HepG2 (cell line): ENCODE results near the gene FANCM. TPM values are rescaled to one million over a fixed set of nuclear protein-coding genes. Genes with fewer than 3 reads are reported as not detected.

Source experiments
- ATAC-seq: fragments of 200-7000 bp; cut with Tn5 transposase; 3 replicates; pipeline ENCODE4 v1.9.1; 2020; ENCODE audit warnings: mild to moderate bottlenecking, moderate library complexity
- BruUV-seq: library from RNA; stranded (reverse); fragments of 400-500 nt; replicated peaks from 2 replicates; lab custom pipeline; 2021; lab: Mats Ljungman, UMichigan
- CTCF ChIA-PET: fragments of 300-600 bp; formaldehyde crosslinking; extraction: SDS; loops from one replicate; lab custom pipeline; 2021; ENCODE audit warnings: low total read pairs, inconsistent platforms, low intra/inter-chr PET ratio; lab: Yijun Ruan, JAX
- POLR2A ChIA-PET: fragments of 350-600 bp; sonication (Branson Sonifier 250); formaldehyde crosslinking; loops from one replicate; lab custom pipeline; 2020; ENCODE audit warnings: antibody characterized with exemption, inconsistent platforms; lab: Yijun Ruan, JAX
- DNase-seq: peaks from one replicate; pipeline ENCODE4 v3.0.0-alpha.2; 2015; ENCODE audit warnings: low spot score
- FAIRE-seq: peaks from 3 replicates; lab custom pipeline; 2011; peaks lifted over from hg19 to GRCh38; lab: Jason Lieb, UNC
- H2AFZ ChIP-seq: one replicate; pipeline ENCODE4 v1.6.1; 2011; ENCODE audit warnings: low read length, inconsistent platforms
- H3K27ac ChIP-seq: fragments of 300-600 bp; 3 replicates; pipeline ENCODE4 v1.8.0; 2011; ENCODE audit warnings: mixed run types, mild to moderate bottlenecking, mixed read lengths, low read length, inconsistent platforms; ENCODE audit not compliant: insufficient read depth; ENCODE audit errors: extremely low read length
- H3K27me3 ChIP-seq, 2 experiments: fragments of 200-600 bp in 1 of 2; 2 replicates in 1 of 2; 3 replicates in 1 of 2; pipeline versions ENCODE4 v1.6.0 to v1.8.0; 2011; ENCODE audit warnings: low read length in 2 of 2, mild to moderate bottlenecking in 2 of 2, moderate library complexity in 2 of 2, inconsistent platforms in 1 of 2; ENCODE audit not compliant: insufficient read depth in 2 of 2, control insufficient read depth in 1 of 2
- H3K36me3 ChIP-seq, 2 experiments: fragments of 200-600 bp in 1 of 2; replicated peaks in 1 of 2; 2 replicates in 1 of 2; 3 replicates in 1 of 2; pipeline versions ENCODE4 v1.5.1 to v1.8.0; 2011; ENCODE audit warnings: low read length in 2 of 2, inconsistent platforms in 1 of 2; ENCODE audit not compliant: insufficient read depth in 2 of 2, control insufficient read depth in 1 of 2
- H3K4me1 ChIP-seq: 2 replicates; pipeline ENCODE4 v1.5.1; 2012; ENCODE audit warnings: low read length, inconsistent platforms; ENCODE audit not compliant: insufficient read depth
- H3K4me2 ChIP-seq: 2 replicates; pipeline ENCODE4 v1.6.0; 2011; ENCODE audit warnings: low read depth, low read length, inconsistent platforms
- H3K4me3 ChIP-seq, 3 experiments: fragments of 200-600 bp in 1 of 3; sonication (generic), shearing (Covaris generic) in 1 of 3; replicated peaks in 1 of 3; 2 replicates each; pipeline ENCODE4 v1.5.1; 2011 to 2016; ENCODE audit warnings: low read length in 3 of 3, inconsistent platforms in 2 of 3, low read depth in 2 of 3, mild to moderate bottlenecking in 2 of 3, control low read depth in 1 of 3, mixed read lengths in 1 of 3; ENCODE audit not compliant: insufficient read depth in 1 of 3
- H3K79me2 ChIP-seq: one replicate; pipeline ENCODE4 v1.6.1; 2011; ENCODE audit warnings: low read length, inconsistent platforms; ENCODE audit not compliant: insufficient read depth
- H3K9ac ChIP-seq: 2 replicates; pipeline ENCODE4 v1.6.0; 2011; ENCODE audit warnings: mild to moderate bottlenecking, low read depth, low read length, inconsistent platforms; ENCODE audit not compliant: insufficient read depth
- H3K9me3 ChIP-seq: 2 replicates; pipeline ENCODE4 v1.5.1; 2012; ENCODE audit warnings: mild to moderate bottlenecking, low read length
- H4K20me1 ChIP-seq: 2 replicates; pipeline ENCODE4 v1.6.0; 2011; ENCODE audit warnings: inconsistent platforms, mild to moderate bottlenecking, low read length, moderate library complexity; ENCODE audit not compliant: insufficient read depth
- GATA4 ChIP-seq: sonication (generic); IDR thresholded peaks from 2 replicates; pipeline ENCODE4 v1.6.1; 2016; ENCODE audit warnings: antibody characterized with exemption, low read depth, borderline replicate concordance
- NAIF1 ChIP-seq: sonication (generic); formaldehyde crosslinking; IDR thresholded peaks from 2 replicates; pipeline ENCODE4 v1.5.0; 2020; ENCODE audit warnings: mild to moderate bottlenecking, missing genetic modification reagents, borderline replicate concordance
- RARA ChIP-seq: IDR thresholded peaks from 2 replicates; pipeline ENCODE4 v1.6.1; 2016; ENCODE audit warnings: missing genetic modification reagents, missing compliant biosample characterization
- ZFAT ChIP-seq: sonication (generic); formaldehyde crosslinking; conservative IDR thresholded peaks from 2 replicates; pipeline ENCODE4 v1.8.1; 2023; ENCODE audit warnings: missing genetic modification reagents, inconsistent platforms
- ZNF12 ChIP-seq: sonication (generic); formaldehyde crosslinking; IDR thresholded peaks from 2 replicates; pipeline ENCODE4 v1.5.0; 2020; ENCODE audit warnings: missing genetic modification reagents
- WGBS: methylation state at CpG from one replicate; pipeline ENCODE4 v1.1.6; 2017; ENCODE audit warnings: low lambda C conversion rate; 5-methylcytosine and 5-hydroxymethylcytosine counted together
- in situ Hi-C: cut with HindIII; loops from 2 replicates; pipeline ENCODE4 v1.10.0; 2017; ENCODE audit warnings: low pct_unique_long_range_greater_than_20kb; ENCODE audit not compliant: extremely low pct_ligation_motif_present
- intact Hi-C: fragments of 100-400 bp; cut with micrococcal nuclease; formaldehyde crosslinking; loops from one replicate; pipeline ENCODE4 v1.10.0; 2022; ENCODE audit not compliant: unreplicated experiment
- polyA plus RNA-seq, 8 experiments: library from polyadenylated mRNA; depleted of rRNA in 3 of 8; stranded (reverse) in 7 of 8; unstranded in 1 of 8; fragments of >200 nt; fragmentation: Illumina TruSeq in 4 of 8; extraction: Trizol in 4 of 8; gene quantifications; 2 replicates each; pipeline versions ENCODE4 v1.2.1 to v1.2.3, GENCODE V29; 2011 to 2016; ENCODE audit warnings: low read depth in 4 of 8, missing spikeins in 1 of 8, mixed read lengths in 1 of 8; ENCODE audit not compliant: insufficient read depth in 1 of 8
- total RNA-seq, 5 experiments: library from RNA; depleted of rRNA; stranded (reverse); fragments of >200 nt; fragmentation: Illumina TruSeq; extraction: Trizol; gene quantifications; 2 replicates each; pipeline ENCODE4 v1.2.3, GENCODE V29; 2016; ENCODE audit warnings: low read depth in 1 of 5
- TF ChIP-seq, protein P1 (sequence below): fragments of 450-650 bp; IDR thresholded peaks from 2 replicates; pipeline ENCODE4 v1.6.1; 2017
- TF ChIP-seq, protein P2 (sequence below): sonication (generic); formaldehyde crosslinking; IDR thresholded peaks from 2 replicates; pipeline ENCODE4 v1.4.0; 2020; ENCODE audit warnings: mild to moderate bottlenecking, missing genetic modification reagents
- TF ChIP-seq, protein P3 (sequence below): fragments of 450-650 bp; IDR thresholded peaks from 2 replicates; pipeline ENCODE4 v1.6.1; 2016

The FANCM gene
- total and polyA plus RNA-seq, 2 of the 13 experiments (the other 11 are each of a cell fraction or from before 2014, with no cell fraction given) = 2.6 to 10.4 TPM

DNA sequence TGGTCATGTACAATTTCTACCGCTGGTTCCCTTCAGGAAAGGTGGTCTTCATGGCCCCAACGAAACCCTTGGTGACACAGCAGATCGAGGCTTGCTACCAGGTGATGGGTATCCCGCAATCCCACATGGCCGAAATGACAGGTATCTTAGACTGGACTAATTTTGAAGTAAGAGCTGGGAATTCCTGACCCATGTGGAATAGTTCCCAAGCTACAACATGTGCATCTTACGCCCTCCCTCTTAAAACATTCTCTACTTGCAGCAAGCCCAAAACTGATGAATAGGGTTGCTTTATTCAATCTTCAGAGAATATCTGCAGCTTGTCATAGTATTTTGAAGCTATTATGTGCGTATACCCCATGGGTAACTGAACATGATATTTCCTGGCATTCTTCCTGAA is 669 bp downstream of the FANCM start:
- H3K9me3 ChIP-seq = no peaks in the 10 kb centered on the region
- WGBS = 0% methylated on average over 4 of the region's 7 CpGs
- POLR2A ChIA-PET = interaction anchor here (0.8 to 5.0 kb wide), 4 partner anchors 175 to 239 kb away, joined by 3 to 42 read pairs (median 13); partner anchors contain the start of genes KLHL28 and TOGARAM1
- ATAC-seq = peak; percentile 1; the same call in 2 of the 3 replicates
- peak overlapping the region; percentile 78 for H3K4me2 ChIP-seq
- peaks cover 66% of the 10 kb centered on the region for H3K79me2 ChIP-seq
- DNase-seq = no peak
- no peaks in the 10 kb centered on the region; the same call in 1 of the 2 replicates for H4K20me1 ChIP-seq
- TF ChIP-seq ZNF12 (CRISPR knock-in tag) (no peak), RARA (CRISPR knock-in tag) (no peak), NAIF1 (CRISPR knock-in tag) (0 out of 2 replicates have a peak, but pooled peaks have one; percentile 14), GATA4 (no peak), ZFAT (no peak)
- TF ChIP-seq, protein P1, sequence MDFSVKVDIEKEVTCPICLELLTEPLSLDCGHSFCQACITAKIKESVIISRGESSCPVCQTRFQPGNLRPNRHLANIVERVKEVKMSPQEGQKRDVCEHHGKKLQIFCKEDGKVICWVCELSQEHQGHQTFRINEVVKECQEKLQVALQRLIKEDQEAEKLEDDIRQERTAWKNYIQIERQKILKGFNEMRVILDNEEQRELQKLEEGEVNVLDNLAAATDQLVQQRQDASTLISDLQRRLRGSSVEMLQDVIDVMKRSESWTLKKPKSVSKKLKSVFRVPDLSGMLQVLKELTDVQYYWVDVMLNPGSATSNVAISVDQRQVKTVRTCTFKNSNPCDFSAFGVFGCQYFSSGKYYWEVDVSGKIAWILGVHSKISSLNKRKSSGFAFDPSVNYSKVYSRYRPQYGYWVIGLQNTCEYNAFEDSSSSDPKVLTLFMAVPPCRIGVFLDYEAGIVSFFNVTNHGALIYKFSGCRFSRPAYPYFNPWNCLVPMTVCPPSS = no peak
- TF ChIP-seq, protein P2, sequence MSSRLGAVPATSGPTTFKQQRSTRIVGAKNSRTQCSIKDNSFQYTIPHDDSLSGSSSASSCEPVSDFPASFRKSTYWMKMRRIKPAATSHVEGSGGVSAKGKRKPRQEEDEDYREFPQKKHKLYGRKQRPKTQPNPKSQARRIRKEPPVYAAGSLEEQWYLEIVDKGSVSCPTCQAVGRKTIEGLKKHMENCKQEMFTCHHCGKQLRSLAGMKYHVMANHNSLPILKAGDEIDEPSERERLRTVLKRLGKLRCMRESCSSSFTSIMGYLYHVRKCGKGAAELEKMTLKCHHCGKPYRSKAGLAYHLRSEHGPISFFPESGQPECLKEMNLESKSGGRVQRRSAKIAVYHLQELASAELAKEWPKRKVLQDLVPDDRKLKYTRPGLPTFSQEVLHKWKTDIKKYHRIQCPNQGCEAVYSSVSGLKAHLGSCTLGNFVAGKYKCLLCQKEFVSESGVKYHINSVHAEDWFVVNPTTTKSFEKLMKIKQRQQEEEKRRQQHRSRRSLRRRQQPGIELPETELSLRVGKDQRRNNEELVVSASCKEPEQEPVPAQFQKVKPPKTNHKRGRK = no peak
- TF ChIP-seq, protein P3, sequence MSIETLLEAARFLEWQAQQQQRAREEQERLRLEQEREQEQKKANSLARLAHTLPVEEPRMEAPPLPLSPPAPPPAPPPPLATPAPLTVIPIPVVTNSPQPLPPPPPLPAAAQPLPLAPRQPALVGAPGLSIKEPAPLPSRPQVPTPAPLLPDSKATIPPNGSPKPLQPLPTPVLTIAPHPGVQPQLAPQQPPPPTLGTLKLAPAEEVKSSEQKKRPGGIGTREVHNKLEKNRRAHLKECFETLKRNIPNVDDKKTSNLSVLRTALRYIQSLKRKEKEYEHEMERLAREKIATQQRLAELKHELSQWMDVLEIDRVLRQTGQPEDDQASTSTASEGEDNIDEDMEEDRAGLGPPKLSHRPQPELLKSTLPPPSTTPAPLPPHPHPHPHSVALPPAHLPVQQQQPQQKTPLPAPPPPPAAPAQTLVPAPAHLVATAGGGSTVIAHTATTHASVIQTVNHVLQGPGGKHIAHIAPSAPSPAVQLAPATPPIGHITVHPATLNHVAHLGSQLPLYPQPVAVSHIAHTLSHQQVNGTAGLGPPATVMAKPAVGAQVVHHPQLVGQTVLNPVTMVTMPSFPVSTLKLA = 0 out of 2 replicates have a peak, but pooled peaks have one; percentile 11
- peak overlapping the region; percentile 67 for H3K27ac ChIP-seq
- no peaks in the 10 kb centered on the region; a peak in 2 of 5 replicates for H3K27me3 ChIP-seq
- no peak for FAIRE-seq
- peak overlapping the region; percentile 29 for H2AFZ ChIP-seq
- H3K36me3 ChIP-seq = no peaks in the 10 kb centered on the region; a peak in 1 of 5 replicates
- peaks cover 36% of the 10 kb centered on the region for H3K4me1 ChIP-seq
- H3K4me3 ChIP-seq = peak overlapping the region; percentile 75 to 91 (median 83)
- CTCF ChIA-PET = no interaction called here
- in situ Hi-C loops = loop anchor here (5.0 kb wide), 1 partner anchor 174 kb away; the partner anchor contains the start of genes KLHL28 and TOGARAM1
- peak overlapping the region; percentile 70 for H3K9ac ChIP-seq
- BruUV-seq = no TSS peak
- intact Hi-C loops = loop anchor here (1.0 to 5.0 kb wide), 2 partner anchors 131 to 223 kb away; no protein-coding TSS in a partner anchor
